Upper lobe of left lung (tissue), 4 donors: ENCODE data around the gene DROSHA.

Source experiments
- CTCF ChIP-seq, 6 experiments: fragments of 450-650 bp in 4 of 6; fragments of 200-600 bp in 2 of 6; sonication (generic) in 2 of 6; IDR thresholded peaks; one replicate each; pipeline ENCODE4 v1.5.1; 2016 to 2019; ENCODE audit warnings: antibody characterized with exemption in 6 of 6
- EP300 ChIP-seq, 4 donors: sonication (generic); formaldehyde crosslinking; IDR thresholded peaks; one replicate each; pipeline ENCODE4 v1.5.1; 2017; ENCODE audit warnings: antibody characterized with exemption in 4 of 4, control low read depth in 2 of 4
- POLR2A ChIP-seq, 4 donors: fragments of 450-650 bp; IDR thresholded peaks; one replicate each; pipeline ENCODE4 v1.5.1; 2016 to 2017; ENCODE audit warnings: antibody characterized with exemption in 4 of 4, mild to moderate bottlenecking in 2 of 4

GRCh38 chr5:31362529-31362900 is 169.4 kb downstream of the DROSHA start:
- no peak for TF ChIP-seq POLR2A (IDR thresholded peaks at IDR 0.05)
- no peak for TF ChIP-seq CTCF (IDR thresholded peaks at IDR 0.05)
- TF ChIP-seq EP300 (IDR thresholded peaks at IDR 0.05): no peak
